HL-60/S4 treated with retinoic acid at 250 ng/mL for 4 days and 3 days (cell line): ENCODE measurements around the gene RAPGEF1.

Experiments
- in situ Hi-C: fragments of 300-500 bp; cut with MboI; formaldehyde crosslinking; loops from 2 replicates; pipeline ENCODE4 v1.7.0; 2022; ENCODE audit warnings: low sequenced_read_pairs

RAPGEF1 gene

DNA sequence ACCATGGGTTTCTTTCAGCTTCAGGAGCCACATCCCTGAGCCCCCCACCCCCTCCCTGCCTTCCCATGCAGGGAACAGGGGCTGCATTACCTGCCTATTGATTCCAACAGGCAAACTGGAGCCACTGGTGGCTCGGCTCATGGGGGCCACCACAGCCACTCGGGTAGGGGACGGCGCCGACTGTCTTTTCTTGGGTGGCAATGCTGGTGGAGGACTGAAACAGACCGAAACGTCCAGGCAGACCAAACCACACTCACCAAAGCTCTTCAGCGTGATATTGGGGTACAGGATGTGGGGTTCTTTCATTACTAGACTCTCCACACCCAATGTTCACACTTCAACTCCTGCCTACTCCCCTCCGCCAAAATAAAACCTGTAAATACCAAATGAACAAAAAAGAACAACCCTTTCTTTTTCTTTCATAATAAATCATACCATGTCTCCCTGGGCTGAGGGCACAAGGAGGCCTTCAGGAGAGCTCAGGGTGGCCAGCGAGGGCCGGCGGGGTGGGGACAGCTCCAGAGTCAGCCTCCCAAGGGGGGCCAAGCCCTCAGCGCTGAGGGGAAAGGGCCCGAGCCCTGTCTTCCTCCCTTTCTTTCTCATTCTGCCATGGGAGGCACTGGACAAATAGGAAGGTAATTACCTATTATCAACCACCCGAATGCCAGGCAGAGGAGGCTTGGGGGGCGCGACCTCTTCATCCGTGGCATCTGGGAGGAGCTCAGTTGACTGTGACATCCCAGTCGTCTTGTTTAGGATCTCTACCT is 111.2 kb downstream of the RAPGEF1 start:
- in situ Hi-C loops, result no loop called here

- in situ Hi-C loops, result no loop called here
Measured at GRCh38 chr9:131627648-131628458, 112.0 kb downstream of the RAPGEF1 start.

DNA sequence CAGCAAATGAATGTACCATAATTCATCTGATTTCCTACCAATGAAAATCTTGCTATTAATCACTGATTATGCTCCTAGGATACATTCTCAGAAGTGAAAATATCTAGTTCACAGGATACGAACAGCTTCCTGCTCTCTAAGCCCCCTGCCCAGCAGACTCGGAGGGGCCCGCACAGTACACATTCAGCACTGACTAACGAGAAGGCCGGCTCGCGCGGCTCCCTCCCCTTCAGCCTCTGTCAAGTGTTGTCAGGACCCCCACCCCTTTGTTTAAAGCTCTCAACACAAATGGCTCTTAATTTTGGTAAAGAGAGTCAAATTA is 112.6 kb downstream of the RAPGEF1 start:
- in situ Hi-C loops, result no loop called here

GRCh38 chr9:131625790-131626670 is 113.8 kb downstream of the RAPGEF1 start:
- in situ Hi-C loops, result no loop called here

DNA sequence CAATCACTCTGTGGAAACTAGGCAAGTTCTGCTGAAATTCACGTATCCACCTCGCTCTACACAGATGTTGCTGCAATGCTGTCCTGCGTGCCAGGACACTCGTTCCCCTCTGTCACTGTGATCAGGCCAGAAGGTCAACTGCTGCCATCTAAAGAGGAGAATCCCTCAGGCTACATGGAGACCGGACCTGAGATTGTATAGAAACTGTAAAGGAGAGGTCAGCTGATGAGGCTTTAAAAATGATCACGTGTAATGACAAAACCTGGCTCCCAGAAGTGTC is 114.4 kb downstream of the RAPGEF1 start:
- in situ Hi-C loops, result no loop called here

GRCh38 chr9:131624636-131625507 is 115.0 kb downstream of the RAPGEF1 start:
- in situ Hi-C loops, result no loop called here

DNA sequence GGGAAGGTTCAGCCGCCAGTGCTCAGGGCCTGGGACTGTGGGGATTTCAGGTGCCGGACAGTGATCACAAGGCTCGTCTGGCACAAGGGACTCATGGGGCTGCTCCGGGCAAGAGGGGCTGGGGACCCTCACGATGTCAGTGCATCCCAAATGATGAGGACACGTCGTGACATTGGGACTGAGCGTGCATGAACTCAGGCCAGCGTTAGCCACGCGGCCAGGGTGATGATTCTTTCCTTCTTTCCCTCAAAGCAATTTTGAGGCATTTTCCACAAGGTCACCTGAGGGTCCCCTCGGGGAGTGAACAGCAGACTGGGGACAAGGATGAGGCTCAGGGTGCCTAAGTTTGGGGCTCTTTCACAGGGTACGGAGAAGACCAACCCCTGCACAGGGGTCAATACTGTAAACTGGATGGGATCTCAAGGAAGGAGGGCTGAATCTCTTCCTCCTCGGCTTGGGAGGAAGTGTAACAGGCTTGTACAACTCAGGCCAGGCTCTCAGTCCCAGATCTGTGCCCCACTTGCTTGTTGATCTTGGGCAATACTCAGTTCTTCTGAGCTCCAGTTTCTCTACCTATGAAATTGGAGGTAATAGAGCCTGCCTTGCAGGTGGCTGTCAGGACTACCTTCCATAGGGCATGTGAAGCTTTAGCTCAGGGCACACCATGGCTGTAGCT is 116.1 kb downstream of the RAPGEF1 start:
- in situ Hi-C loops, result no loop called here

DNA sequence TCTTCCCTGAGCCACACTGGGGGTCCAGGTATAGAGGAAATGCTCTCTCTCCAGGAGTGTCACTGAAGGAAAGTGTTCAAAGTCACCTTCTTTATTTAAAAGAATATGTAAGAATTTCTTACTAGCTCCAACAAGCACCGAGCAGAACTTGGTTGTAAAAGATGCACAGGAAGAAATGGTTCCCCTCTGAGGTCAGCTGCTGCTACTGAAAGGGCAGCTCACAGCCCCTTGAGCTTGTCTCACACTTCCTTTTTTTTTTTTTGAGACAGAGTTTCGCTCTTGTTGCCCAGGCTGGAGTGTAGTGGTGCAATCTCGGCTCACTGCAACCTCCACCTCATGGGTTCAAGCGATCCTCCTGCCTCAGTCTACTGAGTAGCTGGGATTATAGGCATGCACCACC is 117.4 kb downstream of the RAPGEF1 start:
- in situ Hi-C loops, result no loop called here

- in situ Hi-C loops, result no loop called here
Measured at GRCh38 chr9:131621551-131622358, 118.1 kb downstream of the RAPGEF1 start.

- in situ Hi-C loops, result no loop called here
Measured at GRCh38 chr9:131620764-131621520, 118.9 kb downstream of the RAPGEF1 start.

GRCh38 chr9:131619680-131620079 is 120.2 kb downstream of the RAPGEF1 start:
- in situ Hi-C loops, result no loop called here

GRCh38 chr9:131618785-131619184 is 121.1 kb downstream of the RAPGEF1 start:
- in situ Hi-C loops, result no loop called here

DNA sequence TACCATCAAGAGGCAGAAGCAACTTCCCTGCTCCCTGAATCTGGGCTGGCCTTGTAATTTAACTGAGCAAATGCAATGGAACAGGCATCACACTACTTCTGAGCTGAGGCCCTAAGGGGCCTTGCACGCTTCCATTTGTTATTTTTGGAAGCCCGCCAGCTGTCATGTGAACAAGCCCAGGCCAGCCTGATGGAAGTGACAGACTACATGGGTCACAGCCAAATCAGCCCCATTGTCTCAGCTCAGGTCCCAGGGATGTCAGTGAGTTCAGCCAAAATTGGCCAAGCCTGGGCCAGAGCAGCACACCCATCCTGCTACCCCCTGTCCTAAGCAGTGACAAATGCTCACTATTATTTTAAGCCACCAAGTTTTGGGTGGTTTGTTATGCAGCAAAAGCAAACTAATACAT is 121.8 kb downstream of the RAPGEF1 start:
- in situ Hi-C loops, result no loop called here

DNA sequence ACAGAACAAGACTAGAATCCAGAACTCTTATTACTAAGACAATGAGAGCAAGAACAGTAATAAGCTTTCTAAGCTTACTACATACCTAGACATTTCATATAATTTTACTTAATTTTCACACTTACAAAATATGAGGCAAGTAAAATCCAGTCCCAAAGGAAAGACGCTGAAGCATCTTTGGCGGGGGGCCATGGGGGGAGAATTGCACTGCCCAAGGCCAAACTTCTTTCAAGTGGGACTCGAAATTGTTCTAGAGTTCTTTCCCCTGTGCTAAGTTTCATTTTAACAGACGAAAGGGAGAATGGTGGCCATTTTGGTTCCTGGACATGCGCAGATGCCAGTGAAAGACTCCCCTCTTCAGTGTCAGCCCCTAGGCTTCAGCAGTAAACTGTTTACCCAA is 122.3 kb downstream of the RAPGEF1 start:
- in situ Hi-C loops, result no loop called here

DNA sequence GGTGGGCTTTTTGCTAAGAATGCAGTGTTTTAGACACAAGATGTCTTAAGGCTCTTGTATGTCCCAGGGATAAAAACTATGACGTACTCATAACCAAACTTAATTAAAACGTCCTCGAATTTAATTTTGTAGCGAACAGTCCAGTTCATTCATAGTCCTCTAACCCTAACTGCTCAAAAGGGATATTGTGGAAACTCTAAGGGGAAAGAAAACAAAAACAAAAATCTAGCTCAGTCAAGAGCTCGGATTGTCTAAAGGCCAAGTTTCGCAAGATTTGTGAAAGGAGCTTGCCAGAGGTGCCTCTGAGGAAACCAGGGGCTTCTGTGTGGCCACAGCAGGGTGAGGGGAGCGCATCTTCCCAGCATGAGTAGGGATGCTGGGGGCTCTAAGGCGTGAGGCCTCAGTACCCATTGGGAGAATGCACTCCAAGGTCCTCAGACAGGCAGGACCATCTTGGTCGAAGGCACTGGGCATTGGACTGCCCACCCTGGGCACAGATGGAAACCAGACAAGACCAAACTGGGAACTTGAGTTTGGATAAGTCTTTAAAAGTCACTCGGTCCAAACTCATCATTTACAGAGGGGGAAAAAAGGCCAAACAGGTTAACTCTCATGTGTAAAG is 122.8 kb downstream of the RAPGEF1 start:
- in situ Hi-C loops, result no loop called here

DNA sequence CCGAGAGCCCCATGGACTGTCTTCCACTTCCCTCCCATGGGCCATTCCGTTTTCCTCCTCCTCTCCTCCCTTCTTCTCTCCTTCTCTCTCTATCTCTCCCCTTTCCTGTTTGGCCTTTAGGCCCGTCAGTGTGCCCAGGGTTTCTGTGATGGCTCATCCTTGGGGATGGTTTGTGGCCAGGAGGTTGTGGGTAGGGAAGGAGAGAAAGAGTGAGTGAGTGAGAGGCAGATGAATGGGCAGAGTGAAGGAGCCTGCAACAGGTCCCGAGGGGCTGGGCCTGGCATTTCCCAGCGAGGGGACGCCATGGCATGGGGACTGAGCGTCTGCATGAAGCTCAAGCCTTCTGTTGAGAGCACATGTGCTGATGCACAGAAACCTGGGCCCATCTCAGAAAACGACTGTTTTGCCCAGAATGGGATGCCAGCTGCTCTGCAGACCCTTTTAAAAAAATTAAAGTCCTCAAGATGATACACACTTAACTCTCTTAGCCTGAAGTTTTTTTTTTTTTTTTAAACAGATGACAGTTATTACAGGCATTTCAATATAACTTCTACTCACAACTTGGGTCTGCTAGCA is 125.4 kb downstream of the RAPGEF1 start:
- in situ Hi-C loops, result no loop called here

GRCh38 chr9:131613921-131614320 is 126.0 kb downstream of the RAPGEF1 start:
- in situ Hi-C loops, result no loop called here

GRCh38 chr9:131612851-131613250 is 127.0 kb downstream of the RAPGEF1 start:
- in situ Hi-C loops, result no loop called here
